Measurements from ENCODE around the gene SNAI1.

DNA sequence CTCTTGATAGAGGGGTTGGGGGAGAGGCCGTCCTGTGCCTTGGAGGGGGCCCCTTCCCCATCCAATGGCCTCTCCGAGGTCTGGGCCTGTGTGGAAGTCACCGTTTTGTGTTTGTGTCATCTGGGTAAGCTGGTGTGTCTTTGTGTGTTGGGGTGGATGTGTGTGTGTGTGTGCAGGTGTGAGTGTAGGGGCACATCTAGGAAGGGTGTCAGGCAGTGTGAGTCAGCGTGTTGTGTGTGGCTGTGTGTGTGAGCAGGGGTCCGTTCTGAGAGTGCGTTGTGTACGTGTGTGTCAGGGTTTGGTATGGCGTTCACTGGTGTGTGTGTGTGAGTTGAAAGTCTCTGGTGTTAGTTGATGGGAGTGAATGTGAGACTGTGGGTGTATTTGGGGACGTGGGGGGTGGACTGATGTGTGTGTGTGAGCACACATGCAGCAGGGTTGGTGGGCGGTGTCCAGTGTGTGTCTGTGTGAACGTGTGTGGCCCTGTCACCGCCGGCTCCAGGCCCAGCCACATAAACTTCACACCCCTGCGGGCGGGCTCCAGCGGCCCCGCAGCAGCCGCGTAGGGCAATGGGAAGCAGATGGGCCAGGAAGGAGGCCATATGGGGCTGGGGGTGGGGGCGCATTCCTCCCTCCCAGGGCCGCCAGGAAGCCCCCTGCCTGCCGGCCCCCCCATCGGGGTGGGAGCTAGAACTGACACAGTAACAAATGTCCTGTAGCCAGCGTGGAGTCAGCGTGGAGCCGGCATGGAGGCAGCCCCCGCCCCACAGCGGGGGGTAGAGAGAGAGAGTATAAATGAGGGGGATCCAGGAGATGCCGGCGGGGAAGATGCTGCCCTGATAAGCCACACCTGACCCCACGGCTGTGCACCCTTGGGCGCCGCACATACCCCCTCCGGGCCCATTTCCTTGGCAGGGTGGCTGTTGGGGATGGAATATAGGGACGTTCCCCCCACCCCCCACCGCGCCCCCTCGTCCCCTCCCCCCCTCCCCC, 32.1 kb downstream of the SNAI1 start:
- TF ChIP-seq, protein P1, sequence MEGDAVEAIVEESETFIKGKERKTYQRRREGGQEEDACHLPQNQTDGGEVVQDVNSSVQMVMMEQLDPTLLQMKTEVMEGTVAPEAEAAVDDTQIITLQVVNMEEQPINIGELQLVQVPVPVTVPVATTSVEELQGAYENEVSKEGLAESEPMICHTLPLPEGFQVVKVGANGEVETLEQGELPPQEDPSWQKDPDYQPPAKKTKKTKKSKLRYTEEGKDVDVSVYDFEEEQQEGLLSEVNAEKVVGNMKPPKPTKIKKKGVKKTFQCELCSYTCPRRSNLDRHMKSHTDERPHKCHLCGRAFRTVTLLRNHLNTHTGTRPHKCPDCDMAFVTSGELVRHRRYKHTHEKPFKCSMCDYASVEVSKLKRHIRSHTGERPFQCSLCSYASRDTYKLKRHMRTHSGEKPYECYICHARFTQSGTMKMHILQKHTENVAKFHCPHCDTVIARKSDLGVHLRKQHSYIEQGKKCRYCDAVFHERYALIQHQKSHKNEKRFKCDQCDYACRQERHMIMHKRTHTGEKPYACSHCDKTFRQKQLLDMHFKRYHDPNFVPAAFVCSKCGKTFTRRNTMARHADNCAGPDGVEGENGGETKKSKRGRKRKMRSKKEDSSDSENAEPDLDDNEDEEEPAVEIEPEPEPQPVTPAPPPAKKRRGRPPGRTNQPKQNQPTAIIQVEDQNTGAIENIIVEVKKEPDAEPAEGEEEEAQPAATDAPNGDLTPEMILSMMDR (IDR thresholded peaks at IDR 0.05; ENCODE audit: insufficient read depth, low read length, poor library complexity, severe bottlenecking), result no peak
- TF ChIP-seq EZH2phosphoT487 (conservative IDR thresholded peaks at IDR 0.05; ENCODE audit: low read length), result no peak
